Activated T-helper 9 cell treated with anti-CD3 and anti-CD28 coated beads, Interleukin-2, amount 50 U/mL, for 16 hours (primary cell): Measurements from ENCODE around the gene TUFT1.
"Not testable (repeated sequence)": the region's sequence is repeated elsewhere in the genome, so short reads cannot be mapped to it uniquely, and the experiment has no call there.

Experiments used
- DNase-seq: peaks from one replicate; pipeline ENCODE4 v3.0.0-alpha.2; 2020; ENCODE audit warnings: low read depth

Gene TUFT1

GRCh38 chr1:151618003-151618402 is 77.9 kb downstream of the TUFT1 start:
- DNase-seq, result no peak

GRCh38 chr1:151618470-151618869 is 78.4 kb downstream of the TUFT1 start:
- DNase-seq, result no peak

GRCh38 chr1:151618996-151619395 is 78.9 kb downstream of the TUFT1 start:
- not testable (repeated sequence) for DNase-seq

- DNase-seq, result no peak
Observed at GRCh38 chr1:151619489-151620093, 79.5 kb downstream of the TUFT1 start.

GRCh38 chr1:151620286-151620685 is 80.2 kb downstream of the TUFT1 start:
- DNase-seq, result no peak

- no peak for DNase-seq
Observed at GRCh38 chr1:151621351-151621750, 81.2 kb downstream of the TUFT1 start.

- no peak for DNase-seq
Observed at GRCh38 chr1:151624783-151625182, 84.7 kb downstream of the TUFT1 start.

- no peak for DNase-seq
Observed at GRCh38 chr1:151626740-151627334, 86.7 kb downstream of the TUFT1 start.

- DNase-seq, result no peak
Observed at GRCh38 chr1:151629278-151629677, 89.2 kb downstream of the TUFT1 start.
